Activated T-cell treated with anti-CD3 and anti-CD28 coated beads, Interleukin-2, amount 50 U/mL, for 1 hour (primary cell): Measurements from ENCODE around the gene CGNL1.

Experiments
- DNase-seq: peaks from one replicate; pipeline ENCODE4 v3.0.0-alpha.2; 2020

Gene CGNL1

DNA sequence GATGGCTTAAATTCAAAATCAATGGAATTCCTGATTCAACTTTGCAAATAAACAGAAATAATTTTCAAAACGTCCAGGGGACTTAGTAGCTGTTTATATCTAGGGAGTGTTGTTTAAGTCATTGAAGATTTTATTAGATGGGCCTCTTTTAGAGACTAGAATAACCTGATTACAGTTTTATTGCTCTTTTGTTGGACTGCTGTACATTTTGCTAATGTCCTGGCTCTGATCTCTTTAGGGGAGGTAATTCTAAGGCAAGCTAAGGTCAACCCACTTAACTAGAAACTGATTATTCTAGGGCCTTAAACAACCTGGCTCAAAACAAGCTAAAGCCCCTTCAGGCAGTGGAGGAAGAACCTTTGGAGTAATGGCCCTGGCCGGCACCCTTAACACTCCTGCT, 153.4 kb downstream of the CGNL1 start:
- no peak for DNase-seq

DNA sequence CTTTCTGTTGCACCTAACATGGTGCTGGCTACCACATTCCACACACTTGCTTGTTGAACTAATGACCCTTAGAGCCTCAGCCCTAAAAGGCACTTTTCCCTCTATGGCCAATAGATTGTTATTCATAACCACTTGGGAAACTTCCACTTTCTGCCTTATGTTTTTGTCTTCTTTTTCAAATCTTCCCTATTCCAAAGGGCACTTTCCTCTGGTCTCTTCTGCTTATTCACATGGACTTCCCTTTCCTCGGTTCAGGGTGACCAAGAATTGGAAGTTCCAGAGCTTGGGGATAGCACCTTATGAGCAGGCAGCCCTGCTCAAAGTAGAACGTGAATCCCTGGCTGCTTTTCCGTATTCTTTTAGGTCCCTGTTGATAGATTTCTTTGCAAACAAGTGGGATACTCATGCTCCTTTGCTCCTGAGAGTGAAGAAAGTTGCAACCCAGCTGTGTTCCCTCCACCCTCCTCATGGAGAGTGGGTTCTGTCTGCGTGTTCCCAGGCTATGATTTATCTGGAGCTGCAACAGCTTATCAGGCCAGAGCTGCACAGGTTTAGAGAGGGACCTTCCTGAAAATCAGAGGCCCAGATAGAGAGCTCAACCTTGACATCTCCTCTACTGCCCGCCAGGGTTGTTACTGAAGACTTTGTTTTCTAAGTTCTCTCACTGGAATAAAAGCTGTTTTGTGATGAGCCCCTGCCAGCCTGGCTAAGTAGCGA, 156.6 kb downstream of the CGNL1 start:
- no peak for DNase-seq

DNA sequence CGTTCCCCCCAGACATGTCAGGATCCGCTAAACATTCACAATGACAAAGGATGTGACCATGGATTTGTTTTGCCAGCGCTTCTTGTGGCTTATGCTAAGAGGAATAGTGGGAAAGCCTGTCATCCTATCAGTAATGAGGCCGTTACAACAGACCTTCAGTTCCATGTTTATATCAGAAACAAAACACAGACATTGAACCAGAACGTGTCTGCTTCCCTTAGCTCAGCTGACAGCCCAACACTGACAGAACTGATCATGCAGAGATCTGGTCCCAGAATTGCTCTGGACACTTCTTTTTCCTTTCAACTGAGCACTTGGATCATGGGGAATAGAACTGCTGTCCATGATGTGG, 157.1 kb downstream of the CGNL1 start:
- DNase-seq: no peak

GRCh38 chr15:57534281-57534680, 158.0 kb downstream of the CGNL1 start:
- DNase-seq: no peak

- no peak for DNase-seq
Measured at GRCh38 chr15:57537072-57537471, 160.8 kb downstream of the CGNL1 start.

DNA sequence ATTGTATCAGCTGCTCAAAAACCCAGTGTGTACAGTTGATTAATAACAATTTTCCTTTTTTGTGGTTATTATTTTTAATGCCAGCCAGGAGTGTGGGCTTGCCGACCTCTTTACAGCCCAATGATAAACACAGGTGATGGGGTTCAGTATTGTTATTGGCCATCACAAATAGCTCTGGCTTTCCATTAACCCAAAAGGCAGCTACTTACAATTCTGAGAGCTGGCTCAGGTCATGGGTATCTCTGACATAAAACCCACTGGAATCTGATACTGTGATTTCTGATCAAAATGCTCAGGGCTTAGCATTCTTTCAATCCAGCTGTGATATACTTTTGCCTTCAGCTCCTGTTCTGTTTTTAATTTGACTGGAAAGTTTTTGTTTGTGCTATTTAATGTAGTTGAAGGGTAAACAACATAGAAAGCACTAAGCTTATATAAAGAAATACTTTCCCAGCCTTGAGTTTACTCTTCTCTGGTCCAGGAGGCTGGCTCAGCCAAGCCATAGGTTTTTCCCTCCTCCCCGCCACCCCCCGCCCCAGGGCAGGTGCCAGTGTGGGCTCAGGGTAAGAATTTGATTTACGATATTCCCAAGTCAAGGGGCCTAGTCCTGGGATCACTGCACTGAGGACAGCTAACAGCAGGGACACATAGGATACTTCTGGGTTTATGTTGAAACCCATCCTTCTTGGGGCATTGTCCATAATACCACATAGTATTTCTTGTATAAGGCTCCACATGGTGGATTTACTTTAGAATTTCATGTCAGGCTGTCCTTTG, 161.4 kb downstream of the CGNL1 start:
- no peak for DNase-seq

GRCh38 chr15:57538265-57538529, 161.9 kb downstream of the CGNL1 start:
- DNase-seq: no peak

- DNase-seq: no peak
Measured at GRCh38 chr15:57538821-57539220, 162.5 kb downstream of the CGNL1 start.

GRCh38 chr15:57540211-57540610, 163.9 kb downstream of the CGNL1 start:
- no peak for DNase-seq

GRCh38 chr15:57540736-57541135, 164.4 kb downstream of the CGNL1 start:
- DNase-seq: no peak

DNA sequence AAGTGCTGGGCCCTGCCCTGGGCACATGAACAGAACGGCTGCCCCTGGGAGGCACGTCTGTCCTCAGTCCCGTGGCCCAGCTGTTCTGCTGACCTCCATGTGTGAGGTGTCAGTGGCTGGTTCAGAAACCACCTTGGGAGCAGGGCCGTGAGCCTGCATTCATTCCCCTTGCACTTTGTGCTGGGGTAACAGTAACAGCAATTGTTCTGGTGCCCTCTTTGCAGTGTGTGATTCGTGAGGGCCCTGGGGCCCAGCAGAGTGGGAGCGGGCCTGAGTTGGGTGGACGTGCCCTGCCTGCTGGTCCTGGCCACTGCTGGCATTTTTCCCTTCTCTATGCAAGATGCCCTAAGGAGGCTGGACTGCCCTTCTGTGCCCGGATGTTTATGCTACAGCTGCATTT, 165.0 kb downstream of the CGNL1 start:
- no peak for DNase-seq

- peak; percentile 23 for DNase-seq
Measured at GRCh38 chr15:57541805-57542504, 165.7 kb downstream of the CGNL1 start.

- DNase-seq: no peak
Measured at GRCh38 chr15:57542505-57542817, 166.2 kb downstream of the CGNL1 start.

DNA sequence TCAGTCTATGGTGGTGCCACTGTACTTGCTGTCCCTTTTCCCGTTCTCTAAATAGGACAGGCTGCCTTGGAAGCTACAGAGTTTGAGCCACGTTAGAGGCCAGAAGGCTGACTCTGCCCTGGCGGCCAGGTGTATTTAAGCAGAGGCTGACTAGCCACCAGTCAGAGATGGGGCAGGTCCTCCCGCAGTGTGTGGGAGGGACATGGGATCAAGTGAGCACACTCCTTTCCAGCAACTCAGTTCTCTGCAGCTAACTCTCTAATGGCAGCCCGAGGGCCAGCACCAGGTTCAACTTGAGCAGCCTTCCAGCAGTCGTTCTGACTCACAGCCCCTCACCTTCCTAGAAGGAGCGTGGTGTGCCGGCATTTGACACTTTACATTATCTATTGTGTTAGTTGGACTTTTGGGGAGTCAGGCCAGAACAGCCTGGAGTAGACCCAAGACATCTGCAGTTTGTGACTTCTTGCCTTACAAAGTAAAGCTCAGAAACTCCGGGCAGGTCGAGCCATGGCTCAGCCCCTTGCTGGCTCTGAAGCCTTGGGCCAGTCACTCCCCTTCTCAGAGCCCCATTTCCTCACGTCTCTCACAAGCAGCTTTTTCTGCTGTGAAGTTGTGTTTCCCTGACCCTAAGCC, 168.7 kb downstream of the CGNL1 start:
- DNase-seq: no peak

GRCh38 chr15:57545995-57546394, 169.7 kb downstream of the CGNL1 start:
- DNase-seq: no peak

- no peak for DNase-seq
Measured at GRCh38 chr15:57547243-57547755, 171.0 kb downstream of the CGNL1 start.

- no peak for DNase-seq
Measured at GRCh38 chr15:57548351-57548750, 172.0 kb downstream of the CGNL1 start.

DNA sequence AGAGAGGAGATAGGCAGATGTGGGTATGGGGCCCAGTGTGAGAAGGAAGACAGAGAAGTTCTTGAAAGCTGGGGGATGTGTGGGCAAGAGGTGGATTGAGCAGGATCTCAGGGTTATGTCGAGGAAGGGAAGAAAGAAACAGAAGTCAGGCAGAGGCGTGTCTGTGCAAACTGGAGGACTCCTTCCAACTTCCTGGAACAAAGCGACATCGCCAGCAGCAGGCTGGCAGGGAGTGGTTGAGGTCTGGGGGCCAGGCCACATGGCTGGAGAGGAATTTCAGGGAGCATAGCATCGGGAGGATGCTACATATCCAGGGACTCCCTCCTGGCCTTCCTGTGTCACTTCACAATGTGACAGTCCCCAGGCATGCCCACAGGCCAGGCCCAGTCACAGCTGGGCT, 172.5 kb downstream of the CGNL1 start:
- no peak for DNase-seq

DNA sequence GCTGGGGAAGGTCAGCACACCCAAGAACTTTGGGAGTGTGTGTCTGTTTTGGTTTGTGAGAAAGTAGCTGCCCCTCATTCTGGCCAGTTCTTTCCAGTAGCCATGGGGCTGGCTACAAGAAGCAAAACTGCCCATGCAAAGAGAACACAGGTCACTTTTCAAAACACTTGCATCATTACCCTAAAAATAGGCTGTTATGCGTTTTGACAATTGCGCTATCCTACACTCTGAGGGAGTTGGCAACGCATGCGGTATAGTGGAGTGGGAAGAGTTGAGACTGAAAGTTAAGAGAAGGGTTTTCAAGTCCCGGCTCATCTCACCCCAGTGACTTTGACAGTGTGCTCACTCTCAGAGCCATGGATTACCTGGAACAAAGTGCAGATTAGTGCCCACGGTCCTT, 173.6 kb downstream of the CGNL1 start:
- DNase-seq: no peak

DNA sequence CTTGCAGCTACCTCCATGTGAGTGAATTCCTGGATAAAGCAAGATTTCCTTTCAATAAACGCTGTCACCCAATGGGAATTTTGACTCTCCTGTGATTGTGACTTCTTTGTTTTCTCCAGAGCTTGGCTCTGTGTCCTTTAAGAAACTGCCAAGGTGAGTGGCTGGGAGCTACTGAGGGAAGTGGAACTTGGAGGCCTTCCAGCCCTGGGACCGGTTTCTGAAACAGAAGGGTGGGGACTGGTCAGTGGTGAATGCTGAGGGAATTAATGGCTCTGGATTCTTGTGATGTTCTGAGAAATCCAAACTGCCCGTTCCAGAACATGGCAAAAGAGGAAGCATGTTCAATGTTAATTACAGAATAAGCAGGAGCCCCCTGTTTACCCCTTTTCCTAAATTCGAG, 174.3 kb downstream of the CGNL1 start:
- DNase-seq: no peak

DNA sequence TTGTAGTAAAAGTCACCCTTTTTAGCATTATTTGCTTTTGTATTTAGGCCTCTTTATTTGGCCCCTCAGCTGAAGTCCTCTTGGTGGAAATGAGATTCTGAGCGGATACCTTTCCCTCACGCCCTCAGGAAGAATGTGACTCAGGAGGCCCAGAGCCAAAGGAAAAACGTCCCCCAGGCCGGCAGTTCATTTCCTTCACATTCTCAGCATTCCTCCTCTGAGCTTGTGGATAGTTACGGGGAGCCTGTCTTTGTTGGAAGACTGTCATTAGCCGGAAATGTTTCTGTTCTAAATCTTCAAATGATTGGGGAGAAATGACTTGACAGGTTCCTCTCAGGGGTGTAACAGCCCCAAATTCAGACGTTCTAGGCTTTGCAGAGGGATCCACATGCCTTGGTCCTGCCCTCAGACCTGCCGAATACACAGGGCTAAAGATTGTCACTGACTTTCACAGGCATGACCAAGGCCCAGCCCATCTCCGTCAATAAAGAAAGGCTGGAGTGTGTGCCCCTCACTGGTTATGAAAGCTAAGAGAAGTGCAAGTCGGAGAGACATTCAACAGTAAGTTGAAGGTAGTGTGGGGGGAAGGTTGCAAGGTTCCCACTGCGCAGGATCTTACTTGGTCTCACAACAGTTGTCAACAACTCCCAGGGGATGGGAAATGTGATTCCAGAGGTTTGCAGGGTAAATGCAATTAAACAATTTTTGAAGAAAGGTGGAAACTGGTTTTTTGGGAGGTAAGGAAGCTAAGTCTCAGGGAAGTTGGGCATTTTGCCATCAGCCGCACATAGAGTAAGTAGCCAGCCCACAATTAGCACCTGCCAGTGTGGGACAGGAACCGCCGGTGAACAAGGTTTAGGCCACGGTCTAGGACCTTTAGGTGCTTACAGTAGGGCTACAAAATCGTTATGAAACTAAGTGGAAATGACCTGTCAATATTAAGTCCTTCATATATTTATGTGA, 175.7 kb downstream of the CGNL1 start:
- no peak for DNase-seq

GRCh38 chr15:57552678-57553334, 176.5 kb downstream of the CGNL1 start:
- no peak for DNase-seq
